BE2C (cell line): Measurements from ENCODE around the gene KIF5C.

Experiments
- DNase-seq: peaks from one replicate; pipeline ENCODE4 v3.0.0-alpha.2; 2020
- H3K27me3 ChIP-seq: fragments of 250-450 bp; sonication (Bioruptor Pico); 2 replicates; pipeline ENCODE4 v1.5.1; 2020; ENCODE audit warnings: mild to moderate bottlenecking
- H3K36me3 ChIP-seq: fragments of 250-450 bp; sonication (Bioruptor Pico); 2 replicates; pipeline ENCODE4 v1.5.1; 2020; ENCODE audit warnings: mild to moderate bottlenecking
- H3K4me1 ChIP-seq: fragments of 250-450 bp; sonication (Bioruptor Pico); 2 replicates; pipeline ENCODE4 v1.5.1; 2020
- H3K4me3 ChIP-seq: 2 replicates; pipeline ENCODE4 v1.5.1; 2011; ENCODE audit warnings: low read depth, low read length
- H3K9me3 ChIP-seq: fragments of 250-450 bp; sonication (Bioruptor Pico); 2 replicates; pipeline ENCODE4 v1.5.1; 2020
- CTCF ChIP-seq: IDR thresholded peaks from 2 replicates; pipeline ENCODE4 v1.5.1; 2012; ENCODE audit warnings: mild to moderate bottlenecking, low read depth, low read length

Gene KIF5C

GRCh38 chr2:149028891-149029290, 153.9 kb downstream of the KIF5C start:
- Histone ChIP-seq H3K4me3 (no peak overlapping the region), H3K9me3 (no peaks in the 10 kb centered on the region), H3K4me1 (no peaks in the 10 kb centered on the region), H3K36me3 (no peaks in the 10 kb centered on the region), H3K27me3 (no peaks in the 10 kb centered on the region)
- no peak for TF ChIP-seq CTCF
- DNase-seq, result no peak

- Histone ChIP-seq H3K36me3 (no peaks in the 10 kb centered on the region), H3K27me3 (no peaks in the 10 kb centered on the region), H3K9me3 (no peaks in the 10 kb centered on the region), H3K4me3 (no peak overlapping the region), H3K4me1 (no peaks in the 10 kb centered on the region)
- no peak for TF ChIP-seq CTCF
- no peak for DNase-seq
Observed at GRCh38 chr2:149029307-149029965, 154.4 kb downstream of the KIF5C start.

GRCh38 chr2:149031396-149031795, 156.4 kb downstream of the KIF5C start:
- DNase-seq, result no peak
- no peaks in the 10 kb centered on the region for H3K36me3 ChIP-seq
- H3K27me3 ChIP-seq, result no peaks in the 10 kb centered on the region
- H3K4me3 ChIP-seq, result no peak overlapping the region
- TF ChIP-seq CTCF, result no peak
- H3K9me3 ChIP-seq, result no peaks in the 10 kb centered on the region
- H3K4me1 ChIP-seq, result no peaks in the 10 kb centered on the region

GRCh38 chr2:149033716-149034115, 158.7 kb downstream of the KIF5C start:
- H3K9me3 ChIP-seq, result no peaks in the 10 kb centered on the region
- no peak overlapping the region for H3K4me3 ChIP-seq
- H3K4me1 ChIP-seq, result no peaks in the 10 kb centered on the region
- no peak for DNase-seq
- TF ChIP-seq CTCF, result no peak
- no peaks in the 10 kb centered on the region for H3K36me3 ChIP-seq
- H3K27me3 ChIP-seq, result peaks cover 12% of the 10 kb centered on the region

GRCh38 chr2:149034406-149034805, 159.4 kb downstream of the KIF5C start:
- H3K4me3 ChIP-seq, result no peak overlapping the region
- DNase-seq, result no peak
- no peaks in the 10 kb centered on the region for H3K4me1 ChIP-seq

More at GRCh38 chr2:149034406-149034805, 159.4 kb downstream of the KIF5C start:
- Histone ChIP-seq H3K27me3 (peaks cover 19% of the 10 kb centered on the region), H3K9me3 (no peaks in the 10 kb centered on the region), H3K36me3 (no peaks in the 10 kb centered on the region)
- no peak for TF ChIP-seq CTCF
